ENCODE data around the gene ZNF804A. TPM values are rescaled to one million over a fixed set of nuclear protein-coding genes. Genes with fewer than 3 reads are reported as not detected.
A peak's percentile ranks its signal among the peaks of the same experiment; 100 is the strongest.

The ZNF804A gene
- total RNA-seq, 1 donor from 2014 or later, result not detected

GRCh38 chr2:184558713-184559464 is 39.4 kb upstream of the ZNF804A start:
- H3K4me1 Mint-ChIP-seq, result no peaks in the 10 kb centered on the region
- Histone ChIP-seq H3K36me3 (no peaks in the 10 kb centered on the region), H3F3A (ENCODE audit: low read depth) (no peaks in the 10 kb centered on the region), H3K27ac (no peak overlapping the region), H2AFZ (replicated peaks) (no peak overlapping the region), H3K79me2 (ENCODE audit: low read depth) (no peaks in the 10 kb centered on the region), H3K9me3 (ENCODE audit: low read depth) (no peaks in the 10 kb centered on the region), H3K4me3 (no peak overlapping the region), H4K20me1 (ENCODE audit: low read depth) (no peaks in the 10 kb centered on the region), H3K27me3 (no peaks in the 10 kb centered on the region), H3K9ac (no peak overlapping the region), H3K4me2 (no peak overlapping the region), H3K4me1 (no peaks in the 10 kb centered on the region)
- TF ChIP-seq EZH2 (IDR thresholded peaks at IDR 0.05), result no peak
- TF ChIP-seq EZH2phosphoT487 (IDR thresholded peaks at IDR 0.05), result no peak
- no peak for TF ChIP-seq CTCF (IDR thresholded peaks at IDR 0.05)
- peak overlapping the region; percentile 38 for H3K27ac Mint-ChIP-seq
- H3K9me3 Mint-ChIP-seq, result no peaks in the 10 kb centered on the region
- H3K27me3 Mint-ChIP-seq (ENCODE audit: insufficient read depth, low read depth), result no peaks in the 10 kb centered on the region
- no peak for DNase-seq (ENCODE audit: low spot score)
- no peak overlapping the region for H3K4me3 Mint-ChIP-seq
- no peaks in the 10 kb centered on the region for H3K36me3 Mint-ChIP-seq

- H3K9ac ChIP-seq, result no peak overlapping the region
- Mint-ChIP-seq H3K27me3 (ENCODE audit: insufficient read depth, low read depth) (no peaks in the 10 kb centered on the region), H3K4me3 (no peak overlapping the region), H3K27ac (no peak overlapping the region), H3K9me3 (no peaks in the 10 kb centered on the region), H3K4me1 (no peaks in the 10 kb centered on the region), H3K36me3 (no peaks in the 10 kb centered on the region)
- H3K27me3 ChIP-seq, result no peaks in the 10 kb centered on the region
- no peak for TF ChIP-seq EZH2phosphoT487 (IDR thresholded peaks at IDR 0.05)
- no peak for TF ChIP-seq EZH2 (IDR thresholded peaks at IDR 0.05)
- no peak for TF ChIP-seq CTCF (IDR thresholded peaks at IDR 0.05)
- H3K9me3 ChIP-seq (ENCODE audit: low read depth), result no peaks in the 10 kb centered on the region
- H4K20me1 ChIP-seq (ENCODE audit: low read depth), result no peaks in the 10 kb centered on the region
- H3K27ac ChIP-seq, result no peak overlapping the region
- no peak overlapping the region for H3K4me2 ChIP-seq
- H2AFZ ChIP-seq (replicated peaks), result no peak overlapping the region
- H3K4me1 ChIP-seq, result no peaks in the 10 kb centered on the region
- DNase-seq (ENCODE audit: low spot score), result no peak
- no peak overlapping the region for H3K4me3 ChIP-seq
- no peaks in the 10 kb centered on the region for H3K36me3 ChIP-seq
- H3K79me2 ChIP-seq (ENCODE audit: low read depth), result no peaks in the 10 kb centered on the region
- no peaks in the 10 kb centered on the region for H3F3A ChIP-seq (ENCODE audit: low read depth)
These were observed 37.7 kb upstream of the ZNF804A start for GRCh38 chr2:184560603-184561002.

GRCh38 chr2:184562532-184562931 is 35.8 kb upstream of the ZNF804A start:
- no peaks in the 10 kb centered on the region for H3K9me3 ChIP-seq (ENCODE audit: low read depth)

More at GRCh38 chr2:184562532-184562931, 35.8 kb upstream of the ZNF804A start:
- Mint-ChIP-seq H3K4me1 (no peaks in the 10 kb centered on the region), H3K36me3 (no peaks in the 10 kb centered on the region), H3K4me3 (no peak overlapping the region), H3K27ac (no peak overlapping the region), H3K9me3 (no peaks in the 10 kb centered on the region), H3K27me3 (ENCODE audit: insufficient read depth, low read depth) (no peaks in the 10 kb centered on the region)
- no peak overlapping the region for H3K4me3 ChIP-seq
- H3K27ac ChIP-seq, result no peak overlapping the region
- no peaks in the 10 kb centered on the region for H3F3A ChIP-seq (ENCODE audit: low read depth)
- no peak overlapping the region for H3K9ac ChIP-seq
- H3K4me1 ChIP-seq, result no peaks in the 10 kb centered on the region
- H3K79me2 ChIP-seq (ENCODE audit: low read depth), result no peaks in the 10 kb centered on the region
- no peak overlapping the region for H3K4me2 ChIP-seq
- no peaks in the 10 kb centered on the region for H3K36me3 ChIP-seq
- H2AFZ ChIP-seq (replicated peaks), result no peak overlapping the region
- H3K27me3 ChIP-seq, result no peaks in the 10 kb centered on the region
- no peak for DNase-seq (ENCODE audit: low spot score)
- TF ChIP-seq EZH2 (IDR thresholded peaks at IDR 0.05), result no peak
- no peak for TF ChIP-seq EZH2phosphoT487 (IDR thresholded peaks at IDR 0.05)
- TF ChIP-seq CTCF (IDR thresholded peaks at IDR 0.05), result no peak
- no peaks in the 10 kb centered on the region for H4K20me1 ChIP-seq (ENCODE audit: low read depth)

Data from neural progenitor cell (in vitro differentiated cells).